Upper lobe of right lung (tissue), 1 donor: ENCODE data around the gene METTL24. TPM values are rescaled to one million over a fixed set of nuclear protein-coding genes. Genes with fewer than 3 reads are reported as not detected.
A peak's percentile ranks its signal among the peaks of the same experiment; 100 is the strongest.

Experiments
- ATAC-seq: fragments of 200-7000 bp; cut with Tn5 transposase; one replicate; pipeline ENCODE4 v1.9.1; 2020; ENCODE audit warnings: mild to moderate bottlenecking, moderate library complexity
- DNase-seq: peaks from one replicate; pipeline ENCODE4 v3.0.0-alpha.2; 2020
- H3K27ac ChIP-seq: fragments of 200-600 bp; one replicate; pipeline ENCODE4 v1.8.0; 2022
- H3K27me3 ChIP-seq: fragments of 200-600 bp; one replicate; pipeline ENCODE4 v1.8.0; 2022; ENCODE audit warnings: mild to moderate bottlenecking
- H3K36me3 ChIP-seq: fragments of 200-600 bp; one replicate; pipeline ENCODE4 v1.8.0; 2022
- H3K4me1 ChIP-seq: fragments of 200-600 bp; one replicate; pipeline ENCODE4 v1.8.0; 2022
- H3K4me3 ChIP-seq: fragments of 200-600 bp; one replicate; pipeline ENCODE4 v1.8.0; 2022; ENCODE audit warnings: mild to moderate bottlenecking
- H3K9me3 ChIP-seq: fragments of 200-600 bp; one replicate; pipeline ENCODE4 v1.8.0; 2022
- CTCF ChIP-seq: fragments of 200-600 bp; IDR thresholded peaks from one replicate; pipeline ENCODE4 v1.8.0; 2022; ENCODE audit warnings: antibody characterized with exemption
- intact Hi-C: fragments of 100-400 bp; cut with DNase I; formaldehyde crosslinking; loops from one replicate; pipeline ENCODE4 v1.11.0; 2022
- long read RNA-seq: library from polyadenylated mRNA; unstranded; transcript quantifications from one replicate; pipeline ENCODE4 v2.0.0, GENCODE V29; 2021
- total RNA-seq: library from RNA; stranded (reverse); fragmentation: NEBNext Ultra II Directional; extraction: Animal tissue kit (Norgen Biotek cat#: 25700); gene quantifications from one replicate; pipeline ENCODE4 v1.2.1, GENCODE V29; 2021
- donor health status: DM: no; HTN: yes; CAD: no; lungs with severe emphysema.

The METTL24 gene, protein sequence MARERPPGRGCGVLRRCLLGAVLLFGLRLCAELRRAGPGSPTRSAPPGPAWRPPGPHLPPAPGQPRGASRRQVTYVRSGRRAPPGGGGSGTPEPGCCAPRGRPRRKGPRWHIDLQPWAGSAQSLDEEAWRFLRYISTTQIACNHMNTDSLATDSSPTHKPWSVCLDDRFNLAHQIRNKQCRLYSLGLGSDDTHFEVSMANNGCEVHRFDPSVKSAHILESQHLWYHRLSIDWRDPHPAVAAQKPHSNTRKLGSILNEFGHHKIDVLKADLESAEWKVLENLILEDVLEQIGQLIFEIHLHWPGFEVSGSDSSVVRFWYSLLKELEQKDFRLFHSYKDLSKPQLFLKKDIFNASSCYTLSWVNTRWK
- 3.7 TPM for total RNA-seq
- long read RNA-seq, transcript METTL24-201 (5 exons, 1,119 nt), result major isoform, 5 of 8 reads
- long read RNA-seq, partial matches to known transcripts, result 0 of 8 reads
- long read RNA-seq, other reads (novel, unspliced or antisense), result 3 of 8 reads

DNA sequence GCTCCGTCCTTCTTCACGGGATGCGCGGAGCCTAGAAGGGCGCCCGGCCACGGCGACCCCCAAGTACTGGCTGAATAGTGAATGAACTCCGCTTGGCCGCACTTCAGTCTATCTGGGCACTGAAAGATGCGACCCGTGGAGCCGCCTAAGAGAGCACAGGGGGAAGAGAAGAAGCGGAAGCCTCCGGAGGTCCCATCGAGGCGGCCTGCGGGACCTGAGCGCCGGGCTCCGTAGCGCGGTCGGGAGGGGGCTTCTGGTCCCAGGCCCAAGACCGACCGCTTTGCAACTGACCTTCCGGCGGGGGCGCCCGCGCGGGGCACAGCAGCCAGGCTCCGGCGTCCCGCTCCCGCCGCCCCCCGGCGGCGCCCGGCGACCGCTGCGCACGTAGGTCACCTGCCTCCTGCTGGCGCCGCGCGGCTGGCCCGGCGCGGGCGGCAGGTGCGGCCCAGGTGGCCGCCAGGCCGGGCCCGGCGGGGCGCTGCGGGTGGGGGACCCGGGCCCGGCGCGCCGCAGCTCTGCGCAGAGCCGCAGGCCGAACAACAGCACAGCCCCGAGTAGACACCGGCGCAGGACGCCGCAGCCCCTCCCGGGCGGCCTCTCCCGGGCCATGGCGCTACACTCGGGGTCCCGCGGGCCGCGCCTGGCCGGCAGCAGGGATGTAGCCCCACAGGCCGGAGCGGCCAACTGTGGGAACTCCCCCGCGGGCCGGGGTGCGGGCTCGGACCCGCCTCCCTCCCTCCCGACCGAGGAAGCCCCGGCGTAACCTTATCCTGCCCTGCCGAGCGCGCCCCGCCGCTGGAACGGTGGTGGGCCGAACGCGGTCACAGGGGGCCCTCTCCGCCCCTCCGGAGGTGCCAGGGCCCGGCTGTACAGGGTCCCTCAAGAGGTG is at the start of gene METTL24:
Gene METTL24, minus strand, starts transcription at position 686 of the 889 bp plus-strand sequence. Its CDS starts 77 bp downstream, at position 609.
- H3K36me3 ChIP-seq, result no peaks in the 10 kb centered on the region
- no peak for TF ChIP-seq CTCF
- peak within 1 kb of the TSS; percentile 56 for H3K4me3 ChIP-seq
- DNase-seq (no peak), ATAC-seq (peak; percentile 67)
- peaks cover 4% of the 10 kb centered on the region for H3K4me1 ChIP-seq
- intact Hi-C loops, result no loop called here
- H3K9me3 ChIP-seq, result no peaks in the 10 kb centered on the region
- H3K27me3 ChIP-seq, result peaks cover 7% of the 10 kb centered on the region
- peak within 1 kb of the TSS; percentile 74 for H3K27ac ChIP-seq

DNA sequence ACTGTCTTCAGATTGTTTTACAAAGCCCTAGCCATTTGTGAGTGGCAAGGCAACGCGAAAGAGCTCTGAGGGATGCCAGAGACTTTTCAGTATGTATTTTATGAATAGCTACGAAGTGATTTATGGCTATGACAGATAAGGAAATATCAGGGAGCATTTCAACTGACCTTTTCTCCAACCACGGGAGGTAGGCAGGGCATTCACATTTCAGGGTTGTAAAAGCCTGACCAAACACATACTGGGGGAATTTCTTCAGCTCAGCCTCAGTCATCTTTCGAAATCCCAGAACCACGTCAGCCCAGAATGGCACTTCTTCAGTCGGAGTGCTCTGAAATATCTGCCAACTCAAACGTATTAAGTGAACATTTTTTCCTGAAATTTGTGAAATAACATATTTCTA is 46.5 kb upstream of the METTL24 start:
- no peaks in the 10 kb centered on the region for H3K36me3 ChIP-seq
- no peak overlapping the region for H3K27ac ChIP-seq
- no peak for TF ChIP-seq CTCF
- ATAC-seq (no peak), DNase-seq (no peak)
- no peaks in the 10 kb centered on the region for H3K4me1 ChIP-seq
- no peaks in the 10 kb centered on the region for H3K9me3 ChIP-seq
- H3K4me3 ChIP-seq, result no peak overlapping the region
- intact Hi-C loops, result no loop called here
- H3K27me3 ChIP-seq, result no peaks in the 10 kb centered on the region

DNA sequence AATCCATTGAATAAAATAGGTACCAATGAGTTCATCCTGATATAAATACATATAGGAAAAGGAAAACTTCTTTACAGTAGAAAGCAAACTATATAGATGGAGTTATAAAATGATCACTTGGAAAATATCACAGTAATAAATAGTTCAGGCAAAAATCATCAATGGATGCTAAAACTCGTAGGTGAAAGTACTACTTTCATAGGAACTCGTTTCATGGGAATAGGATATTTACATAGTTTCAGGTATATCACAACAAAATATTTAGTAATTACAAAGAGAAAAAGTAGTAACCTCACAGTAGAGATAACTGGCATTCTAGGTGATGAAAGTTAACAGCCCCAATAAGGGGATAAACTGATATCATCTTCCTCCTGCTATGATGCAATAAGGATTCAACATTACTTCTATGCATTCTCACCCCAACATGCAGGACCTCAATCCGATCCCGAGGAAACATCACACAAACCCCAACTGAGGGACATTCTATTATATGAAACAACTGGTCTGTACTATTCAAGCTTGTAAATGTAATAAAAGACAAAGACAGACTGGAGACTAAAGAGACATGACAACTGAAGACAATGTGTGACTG is 43.5 kb upstream of the METTL24 start:
- H3K4me3 ChIP-seq, result no peak overlapping the region
- no peak overlapping the region for H3K27ac ChIP-seq
- ATAC-seq, result no peak
- no peak for TF ChIP-seq CTCF
- H3K36me3 ChIP-seq, result no peaks in the 10 kb centered on the region
- no peaks in the 10 kb centered on the region for H3K27me3 ChIP-seq
- DNase-seq, result no peak
- no peaks in the 10 kb centered on the region for H3K9me3 ChIP-seq
- peaks cover 4% of the 10 kb centered on the region for H3K4me1 ChIP-seq
- intact Hi-C loops, result no loop called here

DNA sequence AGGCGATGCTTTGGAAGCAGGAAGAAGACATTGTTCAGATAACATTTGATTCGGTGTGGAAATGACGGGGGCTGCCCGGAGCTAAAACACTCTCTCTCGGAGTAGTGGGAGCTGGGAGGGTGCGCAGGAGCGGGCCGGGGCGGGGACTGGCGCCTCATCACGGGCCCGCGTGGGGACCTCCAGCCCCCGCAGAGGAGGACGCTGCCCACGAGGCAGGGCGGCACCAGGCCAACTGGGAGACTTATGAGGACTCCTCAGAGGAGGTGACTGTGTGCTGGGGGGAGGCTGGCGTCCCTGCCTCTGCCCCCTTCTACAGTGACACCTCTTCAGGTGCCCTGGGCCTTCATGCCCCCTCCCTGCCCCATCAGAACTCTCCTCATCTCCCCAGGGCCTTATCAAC is 42.1 kb upstream of the METTL24 start:
- ATAC-seq, result peak; percentile 43
- Histone ChIP-seq H3K27me3 (no peaks in the 10 kb centered on the region), H3K27ac (no peak overlapping the region), H3K36me3 (no peaks in the 10 kb centered on the region), H3K4me1 (peaks cover 4% of the 10 kb centered on the region), H3K4me3 (peak overlapping the region; percentile 39), H3K9me3 (no peaks in the 10 kb centered on the region)
- DNase-seq, result no peak
- no peak for TF ChIP-seq CTCF
- intact Hi-C loops, result no loop called here

- Histone ChIP-seq H3K4me3 (peak overlapping the region; percentile 39), H3K27ac (no peak overlapping the region), H3K36me3 (no peaks in the 10 kb centered on the region), H3K9me3 (no peaks in the 10 kb centered on the region), H3K4me1 (peaks cover 4% of the 10 kb centered on the region), H3K27me3 (no peaks in the 10 kb centered on the region)
- DNase-seq (no peak), ATAC-seq (peak; percentile 55)
- intact Hi-C loops, result loop anchor here (10.0 kb wide), 1 partner anchor 695 kb away; no protein-coding TSS in a partner anchor
- no peak for TF ChIP-seq CTCF
These were observed 41.3 kb upstream of the METTL24 start for GRCh38 chr6:110399219-110400071.
